HCT116 (cell line): ENCODE results near the gene CYSRT1. TPM values are rescaled to one million over a fixed set of nuclear protein-coding genes. Genes with fewer than 3 reads are reported as not detected.
A peak's percentile ranks its signal among the peaks of the same experiment; 100 is the strongest.

Source experiments
- ATAC-seq: fragments of 200-7000 bp; cut with Tn5 transposase; 2 replicates; pipeline ENCODE4 v1.9.1; 2020; ENCODE audit warnings: mild to moderate bottlenecking, moderate library complexity
- BruUV-seq: library from RNA; stranded (reverse); fragments of 400-500 nt; replicated peaks from 2 replicates; lab custom pipeline; 2021; lab: Mats Ljungman, UMichigan
- CTCF ChIA-PET: fragments of 300-600 bp; sonication (Branson Sonifier 250); formaldehyde crosslinking; loops from one replicate; lab custom pipeline; 2021; ENCODE audit warnings: antibody characterized with exemption; lab: Charles Lee
- POLR2A ChIA-PET: fragments of 300-600, 350-600 bp; sonication (Branson Sonifier 250); formaldehyde crosslinking; loops from one replicate; lab custom pipeline; 2021; ENCODE audit warnings: antibody characterized with exemption; lab: Charles Lee
- RAD21 ChIA-PET, 2 experiments: fragments of 300-600 bp; sonication (Branson Sonifier 250); formaldehyde crosslinking; loops; one replicate each; lab custom pipeline; 2023; ENCODE audit warnings: low total read pairs in 2 of 2; ENCODE audit not compliant: uncharacterized antibody in 2 of 2, unreplicated experiment in 2 of 2, low non-redundant PET in 1 of 2; lab: Charles Lee
- DNase-seq: peaks from one replicate; pipeline ENCODE4 v3.0.0-alpha.2; 2010; ENCODE audit warnings: low read depth, low spot score
- H2AFZ ChIP-seq: fragments of 200-600 bp; shearing (Covaris generic), sonication (generic); 2 replicates; pipeline ENCODE4 v1.6.1; 2017; ENCODE audit warnings: low read depth, mixed run types, mixed read lengths, antibody characterized with exemption, low read length; ENCODE audit not compliant: poor library complexity, severe bottlenecking
- H3K27ac ChIP-seq: 2 replicates; pipeline ENCODE4 v1.5.1; 2012; ENCODE audit warnings: low read depth, low read length
- H3K27me3 ChIP-seq: fragments of 200-600 bp; sonication (generic); 2 replicates; pipeline ENCODE4 v1.6.1; 2016; ENCODE audit warnings: mixed run types, low read length, mixed read lengths; ENCODE audit not compliant: insufficient read depth
- H3K36me3 ChIP-seq, 2 experiments: fragments of 200-500 bp in 1 of 2; fragments of 200-600 bp in 1 of 2; sonication (Bioruptor generic) in 1 of 2; sonication (generic) in 1 of 2; 2 replicates each; pipeline versions ENCODE4 v1.5.1 to v1.6.1; 2014 to 2016; ENCODE audit warnings: low read length in 2 of 2, inconsistent platforms in 1 of 2, mixed read lengths in 1 of 2, mixed run types in 1 of 2; ENCODE audit not compliant: insufficient read depth in 2 of 2, control insufficient read depth in 1 of 2
- H3K4me1 ChIP-seq, 2 experiments: fragments of 200-600 bp in 1 of 2; sonication (generic) in 1 of 2; 2 replicates each; pipeline versions ENCODE4 v1.5.1 to v1.6.1; 2012 to 2017; ENCODE audit warnings: low read length in 2 of 2, inconsistent platforms in 1 of 2, mild to moderate bottlenecking in 1 of 2, mixed read lengths in 1 of 2, mixed run types in 1 of 2, moderate library complexity in 1 of 2; ENCODE audit not compliant: insufficient read depth in 2 of 2, control insufficient read depth in 1 of 2
- H3K4me2 ChIP-seq: fragments of 200-600 bp; sonication (generic); 2 replicates; pipeline ENCODE4 v1.6.1; 2017; ENCODE audit warnings: mixed run types, low read length, mixed read lengths
- H3K4me3 ChIP-seq, 2 experiments: fragments of 200-600 bp in 1 of 2; sonication (generic) in 1 of 2; replicated peaks in 1 of 2; 2 replicates each; pipeline ENCODE4 v1.5.1; 2011 to 2016; ENCODE audit warnings: low read length in 2 of 2, control low read depth in 1 of 2, low read depth in 1 of 2, mild to moderate bottlenecking in 1 of 2, mixed read lengths in 1 of 2, mixed run types in 1 of 2
- H3K79me2 ChIP-seq: fragments of 200-600 bp; sonication (generic); 2 replicates; pipeline ENCODE4 v1.6.1; 2017; ENCODE audit warnings: mild to moderate bottlenecking, mixed run types, low read length, moderate library complexity, mixed read lengths; ENCODE audit not compliant: insufficient read depth
- H3K9ac ChIP-seq: fragments of 200-600 bp; sonication (generic); 2 replicates; pipeline ENCODE4 v1.6.1; 2016; ENCODE audit warnings: low read length, mixed read lengths
- H3K9me2 ChIP-seq: fragments of 200-600 bp; sonication (generic), shearing (Covaris generic); 2 replicates; pipeline ENCODE4 v1.6.1; 2017; ENCODE audit warnings: mixed run types, mild to moderate bottlenecking, moderate library complexity; ENCODE audit not compliant: insufficient read depth
- H3K9me3 ChIP-seq, 2 experiments: fragments of 200-500 bp in 1 of 2; fragments of 200-600 bp in 1 of 2; sonication (Bioruptor generic) in 1 of 2; sonication (generic) in 1 of 2; 2 replicates each; pipeline ENCODE4 v1.6.1; 2014 to 2017; ENCODE audit warnings: low read length in 2 of 2, mixed read lengths in 2 of 2, inconsistent platforms in 1 of 2, low read depth in 1 of 2, mild to moderate bottlenecking in 1 of 2, mixed run types in 1 of 2, moderate library complexity in 1 of 2; ENCODE audit not compliant: control insufficient read depth in 1 of 2, insufficient read depth in 1 of 2
- H4K20me1 ChIP-seq: fragments of 200-600 bp; sonication (generic), shearing (Covaris generic); 2 replicates; pipeline ENCODE4 v1.6.1; 2017; ENCODE audit warnings: mixed run types, mild to moderate bottlenecking, moderate library complexity; ENCODE audit not compliant: insufficient read depth
- CBX3 ChIP-seq: IDR thresholded peaks from 2 replicates; pipeline ENCODE4 v1.6.1; 2012; ENCODE audit warnings: low read depth
- EGR1 ChIP-seq: IDR thresholded peaks from 2 replicates; pipeline ENCODE4 v1.6.1; 2012; ENCODE audit warnings: low read depth
- EZH2 ChIP-seq: fragments of 200-600 bp; sonication (generic); IDR thresholded peaks from 2 replicates; pipeline ENCODE4 v1.6.1; 2017; ENCODE audit warnings: antibody characterized with exemption, mixed run types
- JUND ChIP-seq: IDR thresholded peaks from 2 replicates; pipeline ENCODE4 v1.6.1; 2012
- MAX ChIP-seq: IDR thresholded peaks from 2 replicates; pipeline ENCODE4 v1.6.1; 2012
- POLR2AphosphoS5 ChIP-seq: IDR thresholded peaks from 2 replicates; pipeline ENCODE4 v1.6.1; 2011; ENCODE audit warnings: mild to moderate bottlenecking, low read depth, low read length, moderate library complexity
- REST ChIP-seq: IDR thresholded peaks from 2 replicates; pipeline ENCODE4 v1.6.1; 2012; ENCODE audit warnings: low read depth
- SP1 ChIP-seq: IDR thresholded peaks from 2 replicates; pipeline ENCODE4 v1.6.1; 2012; ENCODE audit warnings: low read depth
- YY1 ChIP-seq: IDR thresholded peaks from 2 replicates; pipeline ENCODE4 v1.6.1; 2011; ENCODE audit warnings: low read length, low read depth, moderate library complexity, mild to moderate bottlenecking; ENCODE audit not compliant: insufficient replicate concordance; ENCODE audit errors: extremely low read depth
- ZNF274 ChIP-seq: fragments of 200-500 bp; sonication (Bioruptor generic); IDR thresholded peaks from 2 replicates; pipeline ENCODE4 v1.6.1; 2014; ENCODE audit warnings: mild to moderate bottlenecking, low read depth, low read length, inconsistent platforms
- intact Hi-C: fragments of 100-400 bp; cut with micrococcal nuclease; formaldehyde crosslinking; loops from 2 replicates; pipeline ENCODE4 v1.10.0; 2022
- total RNA-seq: library from RNA; stranded (reverse); gene quantifications from one replicate; pipeline ENCODE4 v1.2.1, GENCODE V29; 2021; ENCODE audit not compliant: unreplicated experiment

Gene CYSRT1
- total RNA-seq, 1 experiment from 2014 or later = 4.3 TPM

- H3K27ac ChIP-seq = 0 out of 2 replicates have a peak overlapping the region, but pooled peaks have one; percentile 22
- no peaks in the 10 kb centered on the region for H3K36me3 ChIP-seq
- ChIA-PET POLR2A (interaction anchor here (2.6 kb wide), 1 partner anchor 9 kb away, joined by 20 read pairs; the partner anchor contains the start of genes ANAPC2 and SSNA1), CTCF (interaction anchor here (0.5 kb wide), 1 partner anchor 23 kb away, joined by 6 read pairs; no protein-coding TSS in a partner anchor), RAD21 (no interaction called here)
- TF ChIP-seq YY1 (no peak), EZH2 (no peak), REST (no peak), POLR2AphosphoS5 (no peak), JUND (no peak), EGR1 (no peak), MAX (no peak), CBX3 (no peak), SP1 (no peak), ZNF274 (no peak)
- H3K9ac ChIP-seq = no peak overlapping the region
- intact Hi-C loops = no loop called here
- no peak overlapping the region for H3K4me3 ChIP-seq
- no peaks in the 10 kb centered on the region for H4K20me1 ChIP-seq
- H3K4me1 ChIP-seq = peaks cover 34 to 53% of the 10 kb centered on the region in 2 experiments
- H3K4me2 ChIP-seq = peak overlapping the region; percentile 63
- ATAC-seq (no peak), DNase-seq (no peak)
- no peaks in the 10 kb centered on the region for H3K9me2 ChIP-seq
- H3K27me3 ChIP-seq = no peaks in the 10 kb centered on the region
- no TSS peak for BruUV-seq
- no peak overlapping the region for H2AFZ ChIP-seq
- peaks cover 30% of the 10 kb centered on the region; the same call in 1 of the 2 replicates for H3K79me2 ChIP-seq
- no peaks in the 10 kb centered on the region for H3K9me3 ChIP-seq
Observed at GRCh38 chr9:137198051-137198901, 26.7 kb upstream of the CYSRT1 start.
